ENCODE results near the gene TRPV6. TPM values are rescaled to one million over a fixed set of nuclear protein-coding genes. Genes with fewer than 3 reads are reported as not detected.

TRPV6 gene
- total and polyA plus RNA-seq, 2 donors (not counting 1 experiment from before 2014, with no cell fraction given), result not detected

- DNase-seq (ENCODE audit: low read depth in 2 of 2), result no peak
- Histone ChIP-seq H3K27ac (ENCODE audit: insufficient read depth, low read length) (no peak overlapping the region), H3K4me2 (ENCODE audit: extremely low read depth, insufficient read depth, low read length) (no peak overlapping the region), H4K20me1 (ENCODE audit: control insufficient read depth, extremely low read depth, insufficient read depth, low read length) (no peaks in the 10 kb centered on the region), H3K4me1 (ENCODE audit: control insufficient read depth, extremely low read depth, insufficient read depth, low read length) (no peaks in the 10 kb centered on the region), H2AFZ (ENCODE audit: low read length) (no peak overlapping the region), H3K9me3 (ENCODE audit: control insufficient read depth, insufficient read depth, low read depth, low read length) (no peaks in the 10 kb centered on the region), H3K27me3 (ENCODE audit: control insufficient read depth, insufficient read depth, low read length) (no peaks in the 10 kb centered on the region), H3K79me2 (ENCODE audit: control insufficient read depth, insufficient read depth, low read length) (no peaks in the 10 kb centered on the region), H3K4me3 (replicated peaks in 1 of 4; ENCODE audit: control extremely low read depth in 1 of 4, insufficient read depth in 1 of 4, low read depth in 3 of 4, low read length in 4 of 4) (no peak overlapping the region), H3K36me3 (ENCODE audit: control insufficient read depth, insufficient read depth, low read length) (no peaks in the 10 kb centered on the region), H3K9ac (ENCODE audit: insufficient read depth, low read length) (no peak overlapping the region)
- TF ChIP-seq EZH2 (IDR thresholded peaks at IDR 0.05; ENCODE audit: low read length, missing control alignments) (no peak), CTCF (conservative IDR thresholded peaks at IDR 0.05 in 1 of 2, IDR thresholded peaks at IDR 0.05 in 1 of 2; ENCODE audit: low read depth in 1 of 2, low read length in 2 of 2) (no peak)
Measured at GRCh38 chr7:142868188-142868985, 17.2 kb downstream of the TRPV6 start.

GRCh38 chr7:142867398-142868187, 18.0 kb downstream of the TRPV6 start:
- Histone ChIP-seq H3K4me2 (ENCODE audit: extremely low read depth, insufficient read depth, low read length) (no peak overlapping the region), H3K9me3 (ENCODE audit: control insufficient read depth, insufficient read depth, low read depth, low read length) (no peaks in the 10 kb centered on the region), H3K4me1 (ENCODE audit: control insufficient read depth, extremely low read depth, insufficient read depth, low read length) (no peaks in the 10 kb centered on the region), H3K27me3 (ENCODE audit: control insufficient read depth, insufficient read depth, low read length) (no peaks in the 10 kb centered on the region), H2AFZ (ENCODE audit: low read length) (no peak overlapping the region), H3K79me2 (ENCODE audit: control insufficient read depth, insufficient read depth, low read length) (no peaks in the 10 kb centered on the region), H3K36me3 (ENCODE audit: control insufficient read depth, insufficient read depth, low read length) (no peaks in the 10 kb centered on the region), H3K9ac (ENCODE audit: insufficient read depth, low read length) (no peak overlapping the region), H3K27ac (ENCODE audit: insufficient read depth, low read length) (no peak overlapping the region), H3K4me3 (replicated peaks in 1 of 4; ENCODE audit: control extremely low read depth in 1 of 4, insufficient read depth in 1 of 4, low read depth in 3 of 4, low read length in 4 of 4) (no peak overlapping the region), H4K20me1 (ENCODE audit: control insufficient read depth, extremely low read depth, insufficient read depth, low read length) (no peaks in the 10 kb centered on the region)
- DNase-seq (ENCODE audit: low read depth in 2 of 2), result no peak
- TF ChIP-seq CTCF (conservative IDR thresholded peaks at IDR 0.05 in 1 of 2, IDR thresholded peaks at IDR 0.05 in 1 of 2; ENCODE audit: low read depth in 1 of 2, low read length in 2 of 2) (no peak), EZH2 (IDR thresholded peaks at IDR 0.05; ENCODE audit: low read length, missing control alignments) (no peak)

- Histone ChIP-seq H3K9ac (ENCODE audit: insufficient read depth, low read length) (no peak overlapping the region), H4K20me1 (ENCODE audit: control insufficient read depth, extremely low read depth, insufficient read depth, low read length) (no peaks in the 10 kb centered on the region), H2AFZ (ENCODE audit: low read length) (no peak overlapping the region), H3K27me3 (ENCODE audit: control insufficient read depth, insufficient read depth, low read length) (no peaks in the 10 kb centered on the region), H3K9me3 (ENCODE audit: control insufficient read depth, insufficient read depth, low read depth, low read length) (no peaks in the 10 kb centered on the region), H3K79me2 (ENCODE audit: control insufficient read depth, insufficient read depth, low read length) (no peaks in the 10 kb centered on the region), H3K4me1 (ENCODE audit: control insufficient read depth, extremely low read depth, insufficient read depth, low read length) (no peaks in the 10 kb centered on the region), H3K36me3 (ENCODE audit: control insufficient read depth, insufficient read depth, low read length) (no peaks in the 10 kb centered on the region), H3K4me3 (replicated peaks in 1 of 4; ENCODE audit: control extremely low read depth in 1 of 4, insufficient read depth in 1 of 4, low read depth in 3 of 4, low read length in 4 of 4) (no peak overlapping the region), H3K27ac (ENCODE audit: insufficient read depth, low read length) (no peak overlapping the region), H3K4me2 (ENCODE audit: extremely low read depth, insufficient read depth, low read length) (no peak overlapping the region)
- no peak for DNase-seq (ENCODE audit: low read depth in 2 of 2)
- TF ChIP-seq EZH2 (IDR thresholded peaks at IDR 0.05; ENCODE audit: low read length, missing control alignments) (no peak), CTCF (conservative IDR thresholded peaks at IDR 0.05 in 1 of 2, IDR thresholded peaks at IDR 0.05 in 1 of 2; ENCODE audit: low read depth in 1 of 2, low read length in 2 of 2) (no peak)
Measured at GRCh38 chr7:142867097-142867378, 18.5 kb downstream of the TRPV6 start.

All from fibroblast of lung (primary cell).